Brain microvascular endothelial cell (primary cell): ENCODE results near the gene PCDHB7.
"Not testable (repeated sequence)": the region's sequence is repeated elsewhere in the genome, so short reads cannot be mapped to it uniquely, and the experiment has no call there.

Experiments used
- DNase-seq: peaks from one replicate; pipeline ENCODE4 v3.0.0-alpha.2; 2020
- H3K27ac ChIP-seq: fragments of 250-450 bp; sonication (Bioruptor Pico); 2 replicates; pipeline ENCODE4 v1.5.1; 2020; ENCODE audit warnings: mild to moderate bottlenecking, moderate library complexity
- H3K27me3 ChIP-seq: fragments of 250-450 bp; sonication (Bioruptor Pico); replicated peaks from 2 replicates; pipeline ENCODE4 v1.5.1; 2020; ENCODE audit warnings: mild to moderate bottlenecking
- H3K36me3 ChIP-seq: fragments of 250-450 bp; sonication (Bioruptor Pico); replicated peaks from 2 replicates; pipeline ENCODE4 v1.5.1; 2020; ENCODE audit warnings: mild to moderate bottlenecking
- H3K4me3 ChIP-seq: 2 replicates; pipeline ENCODE4 v1.5.1; 2011; ENCODE audit warnings: low read depth, mild to moderate bottlenecking, control low read depth, low read length, moderate library complexity
- in situ Hi-C: cut with HindIII; loops from 2 replicates; pipeline ENCODE4 v1.10.0; 2017; ENCODE audit warnings: low sequenced_read_pairs, low pct_ligation_motif_present
- TF ChIP-seq, protein P1 (sequence below): IDR thresholded peaks from 2 replicates; pipeline ENCODE4 v1.5.1; 2011; ENCODE audit warnings: low read depth, mild to moderate bottlenecking, moderate library complexity, low read length, control low read depth, inconsistent platforms; ENCODE audit errors: missing control alignments

PCDHB7 gene

DNA sequence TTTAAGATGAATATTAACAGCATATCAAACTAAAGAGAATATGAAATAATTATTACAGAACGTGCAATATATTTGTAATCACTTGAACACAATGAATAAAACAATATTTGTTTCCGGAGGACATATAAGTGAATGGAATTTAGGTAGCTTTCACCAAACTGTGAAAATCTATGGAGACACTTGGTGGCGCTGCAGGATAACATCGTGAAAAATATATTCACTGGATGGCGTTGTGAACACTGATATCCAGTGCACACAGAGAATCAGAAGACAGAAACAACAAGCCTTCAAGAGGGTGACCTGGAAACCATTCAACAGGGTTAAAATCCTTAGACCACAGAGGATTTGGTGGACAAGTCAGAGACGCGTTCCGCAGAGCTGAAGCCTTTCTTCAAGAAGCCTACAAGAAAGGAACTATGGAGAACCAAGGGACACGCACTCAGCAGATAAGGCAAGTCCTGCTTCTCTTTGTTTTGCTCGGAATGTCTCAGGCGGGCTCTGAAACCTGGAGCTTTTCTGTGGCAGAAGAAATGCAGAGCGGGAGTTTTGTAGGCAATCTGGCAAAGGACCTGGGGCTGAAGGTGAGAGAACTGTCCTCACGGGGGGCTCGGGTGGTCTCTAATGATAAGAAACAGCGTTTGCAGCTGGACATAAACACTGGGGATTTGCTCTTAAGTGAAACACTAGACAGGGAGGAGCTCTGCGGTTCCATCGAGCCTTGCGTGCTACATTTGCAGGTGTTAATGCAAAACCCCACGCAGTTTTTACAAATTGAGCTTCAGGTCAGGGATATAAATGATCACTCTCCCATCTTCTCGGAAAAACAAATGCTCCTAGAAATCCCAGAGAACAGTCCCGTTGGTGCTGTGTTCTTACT is 27.2 kb downstream of the PCDHB7 start, which contains the start of gene PCDHB11:
PCDHB11 (plus strand) TSS at position 269 of the 877 bp plus-strand sequence; CDS start at position 417, 148 bp downstream.
- TF ChIP-seq, protein P1, sequence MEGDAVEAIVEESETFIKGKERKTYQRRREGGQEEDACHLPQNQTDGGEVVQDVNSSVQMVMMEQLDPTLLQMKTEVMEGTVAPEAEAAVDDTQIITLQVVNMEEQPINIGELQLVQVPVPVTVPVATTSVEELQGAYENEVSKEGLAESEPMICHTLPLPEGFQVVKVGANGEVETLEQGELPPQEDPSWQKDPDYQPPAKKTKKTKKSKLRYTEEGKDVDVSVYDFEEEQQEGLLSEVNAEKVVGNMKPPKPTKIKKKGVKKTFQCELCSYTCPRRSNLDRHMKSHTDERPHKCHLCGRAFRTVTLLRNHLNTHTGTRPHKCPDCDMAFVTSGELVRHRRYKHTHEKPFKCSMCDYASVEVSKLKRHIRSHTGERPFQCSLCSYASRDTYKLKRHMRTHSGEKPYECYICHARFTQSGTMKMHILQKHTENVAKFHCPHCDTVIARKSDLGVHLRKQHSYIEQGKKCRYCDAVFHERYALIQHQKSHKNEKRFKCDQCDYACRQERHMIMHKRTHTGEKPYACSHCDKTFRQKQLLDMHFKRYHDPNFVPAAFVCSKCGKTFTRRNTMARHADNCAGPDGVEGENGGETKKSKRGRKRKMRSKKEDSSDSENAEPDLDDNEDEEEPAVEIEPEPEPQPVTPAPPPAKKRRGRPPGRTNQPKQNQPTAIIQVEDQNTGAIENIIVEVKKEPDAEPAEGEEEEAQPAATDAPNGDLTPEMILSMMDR, result no peak
- in situ Hi-C loops, result no loop called here
- no peaks in the 10 kb centered on the region for H3K27me3 ChIP-seq
- no peak for DNase-seq
- H3K27ac ChIP-seq, result no peak within 1 kb of the TSS
- no peaks in the 10 kb centered on the region for H3K36me3 ChIP-seq
- H3K4me3 ChIP-seq, result no peak within 1 kb of the TSS

DNA sequence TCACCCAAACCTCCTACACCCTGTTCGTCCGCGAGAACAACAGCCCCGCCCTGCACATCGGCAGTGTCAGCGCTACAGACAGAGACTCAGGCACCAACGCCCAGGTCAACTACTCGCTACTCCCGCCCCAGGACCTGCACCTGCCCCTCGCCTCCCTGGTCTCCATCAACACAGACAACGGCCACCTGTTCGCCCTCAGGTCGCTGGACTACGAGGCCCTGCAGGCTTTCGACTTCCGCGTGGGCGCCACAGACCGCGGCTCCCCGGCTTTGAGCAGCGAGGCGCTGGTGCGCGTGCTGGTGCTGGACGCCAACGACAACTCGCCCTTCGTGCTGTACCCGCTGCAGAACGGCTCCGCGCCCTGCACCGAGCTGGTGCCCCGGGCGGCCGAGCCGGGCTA is 28.7 kb downstream of the PCDHB7 start:
- DNase-seq, H3K27ac ChIP-seq, in situ Hi-C loops: not testable (repeated sequence)

DNA sequence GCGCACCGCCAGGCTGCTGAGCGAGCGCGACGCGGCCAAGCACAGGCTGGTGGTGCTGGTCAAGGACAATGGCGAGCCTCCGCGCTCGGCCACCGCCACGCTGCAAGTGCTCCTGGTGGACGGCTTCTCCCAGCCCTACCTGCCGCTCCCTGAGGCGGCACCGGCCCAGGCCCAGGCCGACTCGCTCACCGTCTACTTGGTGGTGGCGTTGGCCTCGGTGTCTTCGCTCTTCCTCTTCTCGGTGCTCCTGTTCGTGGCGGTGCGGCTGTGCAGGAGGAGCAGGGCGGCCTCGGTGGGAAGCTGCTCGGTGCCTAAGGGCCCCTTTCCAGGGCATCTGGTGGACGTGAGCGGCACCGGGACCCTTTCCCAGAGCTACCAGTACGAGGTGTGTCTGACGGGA is 29.2 kb downstream of the PCDHB7 start:
- DNase-seq, H3K36me3 ChIP-seq, H3K4me3 ChIP-seq, in situ Hi-C loops, H3K27ac ChIP-seq, H3K27me3 ChIP-seq: not testable (repeated sequence)

More for the DNA sequence above, 28.7 kb downstream of the PCDHB7 start:
- H3K27me3 ChIP-seq, H3K36me3 ChIP-seq, H3K4me3 ChIP-seq: not testable (repeated sequence)

DNA sequence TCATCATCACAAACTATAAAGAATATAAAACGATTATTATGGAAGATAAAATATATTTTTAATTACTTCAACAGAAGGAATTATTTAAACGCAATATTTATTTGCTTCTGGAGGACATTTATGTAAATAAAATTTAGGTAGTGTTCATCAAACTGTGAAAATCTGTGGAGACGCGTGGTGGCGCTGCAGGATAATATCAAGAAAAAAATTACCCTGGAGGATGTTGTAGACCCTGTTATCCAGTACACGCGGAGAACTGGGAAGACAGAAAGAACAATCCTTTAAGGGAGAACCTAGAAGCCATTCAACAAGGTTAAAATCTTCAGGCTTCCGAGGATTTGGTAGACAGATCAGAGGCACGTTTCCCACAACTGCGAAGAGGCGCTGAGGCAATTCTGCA is 36.0 kb downstream of the PCDHB7 start, which contains the start of gene PCDHB12:
PCDHB12 (plus strand) TSS at position 242 of the 400 bp plus-strand sequence. CDS start 189 bp downstream, outside the sequence.
- in situ Hi-C loops, result no loop called here
- H3K4me3 ChIP-seq, result no peak within 1 kb of the TSS
- no peaks in the 10 kb centered on the region for H3K27me3 ChIP-seq
- no peaks in the 10 kb centered on the region for H3K36me3 ChIP-seq
- no peak within 1 kb of the TSS for H3K27ac ChIP-seq
- TF ChIP-seq, protein P1, result no peak
- no peak for DNase-seq

DNA sequence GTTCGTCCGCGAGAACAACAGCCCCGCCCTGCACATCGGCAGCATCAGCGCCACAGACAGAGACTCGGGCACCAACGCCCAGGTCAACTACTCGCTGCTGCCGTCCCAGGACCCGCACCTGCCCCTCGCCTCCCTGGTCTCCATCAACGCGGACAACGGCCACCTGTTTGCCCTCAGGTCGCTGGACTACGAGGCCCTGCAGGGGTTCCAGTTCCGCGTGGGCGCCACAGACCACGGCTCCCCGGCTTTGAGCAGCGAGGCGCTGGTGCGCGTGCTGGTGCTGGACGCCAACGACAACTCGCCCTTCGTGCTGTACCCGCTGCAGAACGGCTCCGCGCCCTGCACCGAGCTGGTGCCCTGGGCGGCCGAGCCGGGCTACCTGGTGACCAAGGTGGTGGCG is 37.8 kb downstream of the PCDHB7 start:
- H3K27ac ChIP-seq, H3K36me3 ChIP-seq, in situ Hi-C loops, DNase-seq, H3K27me3 ChIP-seq, H3K4me3 ChIP-seq: not testable (repeated sequence)

DNA sequence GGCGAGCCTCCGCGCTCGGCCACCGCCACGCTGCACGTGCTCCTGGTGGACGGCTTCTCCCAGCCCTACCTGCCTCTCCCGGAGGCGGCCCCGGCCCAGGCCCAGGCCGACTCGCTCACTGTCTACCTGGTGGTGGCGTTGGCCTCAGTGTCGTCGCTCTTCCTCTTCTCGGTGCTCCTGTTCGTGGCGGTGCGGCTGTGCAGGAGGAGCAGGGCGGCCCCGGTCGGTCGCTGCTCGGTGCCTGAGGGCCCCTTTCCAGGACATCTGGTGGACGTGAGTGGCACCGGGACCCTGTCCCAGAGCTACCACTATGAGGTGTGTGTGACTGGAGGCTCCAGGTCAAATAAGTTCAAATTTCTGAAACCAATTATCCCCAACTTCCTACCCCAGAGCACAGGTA is 38.4 kb downstream of the PCDHB7 start:
- H3K27ac ChIP-seq, in situ Hi-C loops, H3K36me3 ChIP-seq, H3K4me3 ChIP-seq, DNase-seq, H3K27me3 ChIP-seq: not testable (repeated sequence)

DNA sequence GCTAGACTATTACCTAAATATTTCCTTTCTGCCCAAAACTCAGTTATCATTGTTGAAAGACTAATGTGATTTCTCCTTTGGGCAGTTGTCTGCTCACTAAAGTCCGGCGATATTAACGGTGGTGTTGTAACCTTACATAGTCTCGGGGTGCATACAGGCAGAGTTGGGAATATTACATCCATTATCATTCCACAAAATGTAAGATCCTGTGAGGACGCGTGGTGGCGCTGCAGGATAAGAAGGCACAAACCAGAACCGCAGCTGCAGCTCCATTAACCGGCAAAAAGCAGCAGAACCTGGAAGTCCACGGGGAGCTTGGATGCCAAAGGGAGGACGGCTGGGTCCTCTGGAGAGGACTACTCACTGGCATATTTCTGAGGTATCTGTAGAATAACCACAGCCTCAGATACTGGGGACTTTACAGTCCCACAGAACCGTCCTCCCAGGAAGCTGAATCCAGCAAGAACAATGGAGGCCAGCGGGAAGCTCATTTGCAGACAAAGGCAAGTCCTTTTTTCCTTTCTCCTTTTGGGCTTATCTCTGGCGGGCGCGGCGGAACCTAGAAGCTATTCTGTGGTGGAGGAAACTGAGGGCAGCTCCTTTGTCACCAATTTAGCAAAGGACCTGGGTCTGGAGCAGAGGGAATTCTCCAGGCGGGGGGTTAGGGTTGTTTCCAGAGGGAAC is 41.4 kb downstream of the PCDHB7 start, which contains the start of gene PCDHB13:
PCDHB13 (plus strand) TSS at position 264 of the 684 bp plus-strand sequence; CDS start at position 469, 205 bp downstream.
- H3K4me3 ChIP-seq, H3K27me3 ChIP-seq, H3K27ac ChIP-seq, DNase-seq, H3K36me3 ChIP-seq, in situ Hi-C loops: not testable (repeated sequence)
- TF ChIP-seq, protein P1, result peak; percentile 8

DNA sequence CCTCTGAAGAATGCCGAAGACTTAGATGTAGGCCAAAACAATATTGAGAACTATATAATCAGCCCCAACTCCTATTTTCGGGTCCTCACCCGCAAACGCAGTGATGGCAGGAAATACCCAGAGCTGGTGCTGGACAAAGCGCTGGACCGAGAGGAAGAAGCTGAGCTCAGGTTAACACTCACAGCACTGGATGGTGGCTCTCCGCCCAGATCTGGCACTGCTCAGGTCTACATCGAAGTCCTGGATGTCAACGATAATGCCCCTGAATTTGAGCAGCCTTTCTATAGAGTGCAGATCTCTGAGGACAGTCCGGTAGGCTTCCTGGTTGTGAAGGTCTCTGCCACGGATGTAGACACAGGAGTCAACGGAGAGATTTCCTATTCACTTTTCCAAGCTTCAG is 42.1 kb downstream of the PCDHB7 start:
- H3K27me3 ChIP-seq, H3K4me3 ChIP-seq, DNase-seq, in situ Hi-C loops, H3K36me3 ChIP-seq, H3K27ac ChIP-seq: not testable (repeated sequence)

DNA sequence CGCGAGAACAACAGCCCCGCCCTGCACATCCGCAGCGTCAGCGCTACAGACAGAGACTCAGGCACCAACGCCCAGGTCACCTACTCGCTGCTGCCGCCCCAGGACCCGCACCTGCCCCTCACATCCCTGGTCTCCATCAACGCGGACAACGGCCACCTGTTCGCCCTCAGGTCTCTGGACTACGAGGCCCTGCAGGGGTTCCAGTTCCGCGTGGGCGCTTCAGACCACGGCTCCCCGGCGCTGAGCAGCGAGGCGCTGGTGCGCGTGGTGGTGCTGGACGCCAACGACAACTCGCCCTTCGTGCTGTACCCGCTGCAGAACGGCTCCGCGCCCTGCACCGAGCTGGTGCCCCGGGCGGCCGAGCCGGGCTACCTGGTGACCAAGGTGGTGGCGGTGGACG is 43.1 kb downstream of the PCDHB7 start:
- in situ Hi-C loops, H3K27ac ChIP-seq, H3K4me3 ChIP-seq, H3K27me3 ChIP-seq, DNase-seq, H3K36me3 ChIP-seq: not testable (repeated sequence)

DNA sequence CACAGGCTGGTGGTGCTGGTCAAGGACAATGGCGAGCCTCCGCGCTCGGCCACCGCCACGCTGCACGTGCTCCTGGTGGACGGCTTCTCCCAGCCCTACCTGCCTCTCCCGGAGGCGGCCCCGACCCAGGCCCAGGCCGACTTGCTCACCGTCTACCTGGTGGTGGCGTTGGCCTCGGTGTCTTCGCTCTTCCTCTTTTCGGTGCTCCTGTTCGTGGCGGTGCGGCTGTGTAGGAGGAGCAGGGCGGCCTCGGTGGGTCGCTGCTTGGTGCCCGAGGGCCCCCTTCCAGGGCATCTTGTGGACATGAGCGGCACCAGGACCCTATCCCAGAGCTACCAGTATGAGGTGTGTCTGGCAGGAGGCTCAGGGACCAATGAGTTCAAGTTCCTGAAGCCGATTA is 43.6 kb downstream of the PCDHB7 start:
- H3K36me3 ChIP-seq, H3K27ac ChIP-seq, H3K4me3 ChIP-seq, DNase-seq, H3K27me3 ChIP-seq, in situ Hi-C loops: not testable (repeated sequence)
